H1 (cell line): ENCODE results near the gene CCDC71L. TPM values are rescaled to one million over a fixed set of nuclear protein-coding genes. Genes with fewer than 3 reads are reported as not detected.

Experiments
- ATF3 ChIP-seq: IDR thresholded peaks from 2 replicates; pipeline ENCODE4 v1.6.1; 2011; ENCODE audit warnings: low read depth, mild to moderate bottlenecking, low read length; ENCODE audit not compliant: insufficient read depth
- CBX8 ChIP-seq: fragments of 300-800, 300-1000 bp; sonication (generic); IDR thresholded peaks from 2 replicates; pipeline ENCODE4 v1.7.1; 2016; ENCODE audit warnings: low read depth, low read length, borderline replicate concordance
- CHD7 ChIP-seq: fragments of 300-600 bp; sonication (generic); IDR thresholded peaks from 2 replicates; pipeline ENCODE4 v1.7.1; 2012; ENCODE audit warnings: low read length, moderate library complexity, mild to moderate bottlenecking, inconsistent platforms; ENCODE audit not compliant: insufficient replicate concordance
- POU5F1 ChIP-seq: IDR thresholded peaks from 2 replicates; pipeline ENCODE4 v1.6.1; 2011; ENCODE audit warnings: low read depth, mild to moderate bottlenecking, low read length, moderate library complexity
- TAF7 ChIP-seq: optimal IDR thresholded peaks from 2 replicates; pipeline ENCODE3; 2011; ENCODE audit warnings: low read depth, mild to moderate bottlenecking, inconsistent platforms, low read length, moderate library complexity, borderline replicate concordance
- polyA plus RNA-seq, 7 experiments: library from polyadenylated mRNA; depleted of rRNA in 3 of 7; stranded (reverse) in 5 of 7; unstranded in 2 of 7; fragments of >200 nt in 5 of 7; fragments of 200-250 nt in 2 of 7; gene quantifications; 1 replicate in 5 of 7; 2 replicates in 1 of 7; 4 replicates in 1 of 7; pipeline versions ENCODE4 v1.2.1 to v1.2.3, GENCODE V29; 2011 to 2013; ENCODE audit warnings: missing spikeins in 2 of 7, mixed read lengths in 2 of 7
- total RNA-seq: library from RNA; stranded (reverse); fragmentation: NEBNext Ultra II Directional; extraction: Animal tissue kit (Norgen Biotek cat#: 25700); gene quantifications from 2 replicates; pipeline ENCODE4 v1.2.1, GENCODE V29; 2021

Gene CCDC71L
- total and polyA plus RNA-seq, 2 of the 8 experiments (the other 6 are each of a cell fraction or from before 2014, with no cell fraction given) = 12.5 to 16.7 TPM

DNA sequence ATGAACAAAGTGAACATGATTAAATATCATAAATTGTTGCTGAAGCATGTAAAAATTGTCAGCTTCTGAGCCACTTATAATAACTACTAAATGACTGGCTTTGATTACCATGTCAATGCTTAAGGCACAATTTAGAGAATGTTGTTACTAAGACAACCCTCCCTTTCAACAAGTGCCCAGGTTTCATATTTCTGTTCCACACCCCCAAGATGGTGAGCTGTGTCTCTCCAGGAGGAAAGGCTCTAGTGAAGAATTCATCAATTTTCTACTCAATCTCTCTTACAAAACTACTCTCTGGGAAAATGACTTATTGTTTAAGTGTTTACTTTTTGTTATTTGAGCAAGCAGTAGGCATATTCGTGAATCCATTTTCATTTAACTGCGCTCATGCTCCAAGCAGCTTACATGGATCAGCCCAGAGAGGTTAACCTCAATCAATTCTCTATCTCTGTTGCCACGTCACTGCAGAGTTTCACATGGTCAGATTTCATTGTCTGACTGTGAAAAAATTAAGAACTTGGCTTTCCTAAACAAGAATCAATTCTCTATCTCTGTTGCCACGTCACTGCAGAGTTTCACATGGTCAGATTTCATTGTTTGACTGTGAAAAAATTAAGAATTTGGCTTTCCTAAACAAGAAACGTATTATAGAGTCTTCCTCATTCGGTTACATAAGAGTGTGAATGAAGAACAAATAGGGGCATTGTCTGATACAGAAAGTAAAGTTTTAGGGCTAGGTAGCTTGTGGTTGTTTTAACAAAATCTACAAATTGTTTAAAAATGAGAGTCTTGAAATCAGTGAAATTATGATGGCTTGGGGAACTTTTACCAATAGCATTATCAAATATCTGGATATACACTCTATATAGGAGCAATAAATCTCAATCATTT is 49.7 kb downstream of the CCDC71L start (continued):
- TF ChIP-seq CHD7 = no peak
- no peak for TF ChIP-seq ATF3
- no peak for TF ChIP-seq CBX8
- no peak for TF ChIP-seq POU5F1
- TF ChIP-seq TAF7 = no peak
